Transverse colon (tissue), 4 donors: Measurements from ENCODE around the gene SLA2.

Source experiments
- CTCF ChIP-seq, 5 experiments: fragments of 200-600 bp in 3 of 5; fragments of 450-650 bp in 2 of 5; sonication (generic) in 3 of 5; IDR thresholded peaks; 1 replicate in 2 of 5; 2 replicates in 3 of 5; pipeline ENCODE4 v1.5.1; 2016 to 2017; ENCODE audit warnings: antibody characterized with exemption in 5 of 5, inconsistent platforms in 3 of 5, mild to moderate bottlenecking in 2 of 5, moderate library complexity in 1 of 5
- POLR2AphosphoS5 ChIP-seq, 3 donors: sonication (generic); formaldehyde crosslinking; IDR thresholded peaks; one replicate each; pipeline ENCODE4 v1.6.1; 2016; ENCODE audit warnings: antibody characterized with exemption in 3 of 3

- TF ChIP-seq POLR2AphosphoS5 (IDR thresholded peaks at IDR 0.05) (no peak), CTCF (IDR thresholded peaks at IDR 0.05) (no peak)
Measured at GRCh38 chr20:36623444-36623843, 22.6 kb downstream of the SLA2 start.
